Amniotic stem cell (primary cell): ENCODE measurements around the gene HRH3.

Source experiments
- DNase-seq: peaks from one replicate; lab custom pipeline; 2025; lab: John Stamatoyannopoulos, UW

The HRH3 gene

DNA sequence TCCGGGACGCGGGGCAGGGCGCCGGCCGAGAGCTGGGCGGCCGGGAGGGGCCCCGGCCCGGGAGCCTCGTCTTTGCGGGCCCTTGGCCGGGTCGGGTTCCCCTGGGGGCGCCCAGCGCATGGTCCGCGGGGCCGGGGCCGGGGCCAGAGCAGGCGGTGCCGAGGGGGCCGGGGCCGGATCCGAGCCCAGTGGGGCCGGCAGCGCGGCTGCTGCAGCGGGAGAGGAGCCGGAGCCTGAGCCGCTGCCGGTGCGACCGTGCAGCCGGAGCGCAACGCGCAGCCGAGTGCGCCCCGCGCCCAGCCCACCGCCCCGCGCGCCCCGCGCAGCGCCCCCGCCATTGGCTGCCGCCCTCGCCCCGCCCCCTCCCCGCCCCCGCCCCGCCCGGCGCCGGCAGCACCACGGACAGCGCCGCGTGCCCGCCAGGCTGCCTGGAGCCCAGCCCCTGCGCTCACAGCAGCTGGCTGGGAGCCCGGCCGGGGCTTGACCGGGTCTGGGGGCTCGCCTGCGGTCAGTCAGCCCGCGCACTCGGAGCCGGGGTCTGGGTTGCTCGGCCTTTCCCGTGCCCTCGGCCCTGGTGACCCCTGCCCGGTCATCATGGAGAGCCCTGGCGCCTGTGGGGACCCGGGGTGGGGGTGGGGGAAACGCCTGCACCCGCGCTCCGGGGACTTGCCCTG is at the start of gene HRH3:
HRH3 (minus strand) TSS at position 287 of the 674 bp plus-strand sequence. CDS start 308 bp downstream, outside the sequence.
- DNase-seq = no peak

DNA sequence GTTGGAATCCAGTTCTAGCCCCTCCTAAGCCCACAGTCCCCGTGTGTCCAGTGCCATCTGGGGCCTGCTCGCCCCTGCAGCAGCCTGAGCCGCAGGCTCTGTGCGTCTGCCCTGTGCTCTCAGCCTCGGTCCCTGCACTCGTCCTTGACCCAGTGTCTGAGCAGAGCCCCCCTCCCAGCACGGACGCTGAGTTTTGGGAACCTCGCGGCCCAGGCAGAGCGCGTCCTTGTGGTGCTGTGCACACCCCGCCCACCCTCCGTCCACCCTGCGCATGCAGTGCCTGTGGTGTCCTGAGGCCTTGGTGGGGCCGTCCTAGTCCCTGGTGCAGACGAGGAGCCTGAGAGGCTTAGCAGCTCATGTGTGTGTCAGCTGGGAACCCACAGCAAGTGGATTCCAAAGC is 49.8 kb upstream of the HRH3 start:
- DNase-seq = no peak

DNA sequence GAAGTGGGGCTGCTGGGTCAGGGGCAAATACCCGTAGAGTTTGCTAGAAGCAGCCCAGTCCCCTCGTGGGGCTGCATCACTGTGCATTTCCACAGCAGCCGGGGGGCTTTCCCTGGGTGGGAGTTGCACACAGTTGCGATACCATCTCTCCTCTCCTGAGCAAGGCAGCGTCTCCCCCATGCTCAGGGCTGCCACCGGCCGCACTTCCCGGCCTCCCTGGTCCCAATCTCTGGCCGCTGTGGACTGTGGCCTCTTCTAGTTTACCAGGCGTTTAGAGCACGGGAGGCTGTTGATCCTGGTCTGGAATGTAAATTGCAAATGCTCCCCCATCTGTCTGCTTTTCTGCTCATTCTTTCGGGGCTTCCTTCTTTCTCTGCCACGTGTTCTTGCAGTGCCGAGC is 49.3 kb upstream of the HRH3 start:
- DNase-seq = no peak

DNA sequence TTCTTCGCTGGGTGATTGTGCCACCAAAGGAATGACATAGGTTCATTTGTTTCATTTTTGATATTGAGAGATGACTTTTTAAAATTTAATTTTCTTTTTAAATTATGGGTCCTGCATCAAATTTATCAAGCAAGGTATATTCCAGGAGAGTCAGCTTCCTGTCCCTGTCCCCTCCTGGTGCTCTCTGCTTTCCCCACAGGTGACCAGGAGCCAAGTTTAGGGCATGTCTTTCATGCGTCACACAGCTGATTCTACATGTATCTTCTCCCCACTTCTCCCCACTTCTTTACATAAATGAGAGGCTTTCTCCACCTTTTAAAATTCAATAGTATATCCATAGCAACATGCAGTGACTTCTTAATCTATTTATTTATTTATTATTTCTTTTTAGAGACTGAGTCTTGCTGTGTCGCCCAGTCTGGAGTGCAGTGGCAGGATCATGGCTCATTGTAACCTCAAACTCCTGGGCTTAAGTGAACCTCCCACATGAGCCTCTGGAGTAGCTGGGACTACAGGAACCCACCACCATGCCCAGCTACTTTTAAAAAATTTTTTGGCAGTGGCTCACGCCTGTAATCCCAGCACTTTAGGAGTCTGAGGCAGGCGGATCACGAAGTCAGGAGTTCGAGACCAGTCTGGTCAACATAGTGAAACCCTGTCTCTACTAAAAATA is 48.3 kb upstream of the HRH3 start:
- no peak for DNase-seq

DNA sequence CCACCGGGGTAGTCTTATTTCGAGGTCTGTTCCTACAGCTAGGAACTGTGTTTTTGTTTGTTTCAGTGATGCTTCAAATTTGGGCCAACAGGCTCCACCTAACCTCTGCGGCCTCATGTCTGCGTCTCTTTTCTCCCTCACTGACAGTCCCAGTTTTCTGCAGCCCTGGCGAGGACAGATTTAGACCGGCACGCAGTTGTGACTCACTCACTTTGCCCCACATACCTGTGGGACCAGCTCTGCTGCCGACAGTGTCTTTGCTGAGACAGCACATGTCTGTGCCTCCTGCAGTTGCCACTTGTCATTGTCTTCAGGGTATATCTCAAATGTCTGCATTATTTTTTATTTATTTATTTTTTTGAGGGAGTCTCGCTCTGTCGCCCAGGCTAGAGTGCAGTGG is 47.5 kb upstream of the HRH3 start:
- no peak for DNase-seq

DNA sequence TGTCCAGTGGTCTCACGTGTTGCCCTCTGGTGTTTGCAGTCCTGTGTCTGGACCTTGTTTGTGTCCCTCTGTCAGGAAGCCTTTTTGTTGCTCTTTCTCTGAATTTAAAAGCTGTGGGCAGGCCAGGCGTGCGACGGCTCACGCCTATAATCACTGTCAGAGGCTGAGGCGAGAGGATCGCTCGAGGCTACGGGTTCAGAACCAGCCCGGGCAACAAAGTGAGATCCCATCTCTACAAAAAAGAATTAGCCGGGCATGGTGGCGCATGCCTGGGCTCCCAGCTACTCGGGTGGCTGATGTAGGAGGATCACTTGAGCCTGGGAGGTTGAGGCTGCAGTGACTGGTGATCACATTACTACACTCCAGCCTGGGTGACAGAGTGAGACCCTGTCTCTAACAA is 46.8 kb upstream of the HRH3 start:
- DNase-seq = no peak

DNA sequence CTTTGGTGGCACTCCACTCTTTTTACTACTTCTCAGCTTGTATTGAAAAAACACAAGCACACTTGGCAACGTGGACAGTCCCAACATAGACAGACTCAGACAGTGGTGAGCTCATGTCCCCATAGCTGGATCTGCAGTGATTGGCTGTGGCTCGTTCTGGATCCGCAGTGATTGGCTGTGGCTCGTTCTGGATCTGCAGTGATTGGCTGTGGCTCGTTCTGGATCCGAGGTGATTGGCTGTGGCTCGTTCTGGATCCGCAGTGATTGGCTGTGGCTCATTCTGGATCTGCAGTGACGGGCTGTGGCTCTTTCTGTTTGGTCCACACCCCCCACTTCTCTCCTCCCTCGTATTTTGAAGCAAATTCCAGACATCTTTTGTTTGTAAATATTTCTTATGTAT is 46.3 kb upstream of the HRH3 start:
- DNase-seq = no peak

DNA sequence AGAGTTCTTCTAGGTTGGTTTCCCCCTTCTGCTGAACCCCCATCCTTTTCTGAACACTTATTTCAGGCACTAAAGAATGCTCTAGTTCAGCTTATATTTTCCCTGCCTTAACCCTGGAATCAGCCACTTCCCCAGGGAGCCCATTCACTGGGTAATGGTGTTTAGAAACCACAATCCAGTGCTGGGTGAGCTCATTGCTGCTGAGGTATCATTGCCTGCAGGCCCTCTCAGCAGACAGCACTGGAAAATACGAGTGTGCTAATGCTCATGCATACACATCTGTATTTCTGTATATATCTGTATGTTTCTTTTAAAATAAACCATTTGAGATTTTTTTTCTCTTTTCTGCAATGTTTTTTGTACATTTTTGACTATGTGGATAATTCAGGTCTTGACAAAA is 45.3 kb upstream of the HRH3 start:
- DNase-seq = no peak

DNA sequence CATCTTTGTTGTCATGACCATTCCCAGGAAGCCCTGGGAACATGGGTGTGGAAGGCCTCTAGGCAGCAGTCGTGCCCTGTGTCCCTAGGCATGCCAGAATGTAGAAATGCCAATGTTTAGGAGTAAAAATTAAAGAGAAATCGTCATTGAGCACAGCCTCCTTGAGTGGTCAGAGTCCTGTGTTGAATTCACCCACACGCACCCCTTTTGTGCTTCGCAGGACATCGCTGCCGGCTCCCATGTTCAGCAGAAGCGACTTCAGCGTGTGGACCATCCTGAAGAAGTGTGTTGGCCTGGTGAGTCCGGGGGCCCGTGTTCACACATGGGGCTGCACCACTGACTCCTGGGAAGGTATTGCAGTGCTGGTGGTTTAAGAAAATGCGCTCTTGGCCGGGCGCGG is 43.3 kb upstream of the HRH3 start:
- no peak for DNase-seq

DNA sequence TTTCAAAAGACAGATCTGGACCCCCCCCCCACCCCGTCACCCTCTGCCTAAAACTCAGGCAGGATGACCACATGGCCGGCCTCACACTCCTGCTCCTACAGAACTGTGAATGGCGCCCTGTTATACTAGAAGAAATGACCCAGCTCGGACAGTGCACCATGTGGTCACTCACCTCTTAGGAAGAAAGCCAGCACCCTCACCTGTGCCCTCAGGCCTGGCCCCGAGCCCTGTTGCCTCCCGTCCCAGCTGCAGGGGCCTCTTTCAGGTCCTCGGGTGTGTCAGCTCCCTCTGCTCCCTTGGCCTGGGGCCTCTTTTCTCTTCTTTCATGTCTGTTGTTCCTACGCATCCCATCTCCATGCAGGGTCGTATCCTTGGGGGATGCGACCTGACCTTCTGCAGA is 42.0 kb upstream of the HRH3 start:
- DNase-seq = no peak

DNA sequence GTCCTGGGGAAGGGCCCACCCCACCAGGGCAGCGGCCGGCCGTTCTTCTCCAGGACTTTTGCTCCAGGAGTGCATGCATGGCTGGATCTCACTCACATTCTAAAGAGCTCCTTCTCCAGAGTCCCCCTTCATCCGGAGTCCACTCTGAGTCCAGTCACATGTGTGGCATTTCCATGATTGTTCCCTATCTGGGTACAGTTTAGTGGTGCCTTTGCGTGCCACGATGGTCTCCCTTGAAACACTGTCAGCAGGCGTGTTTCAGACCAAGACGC is 39.2 kb upstream of the HRH3 start:
- no peak for DNase-seq

DNA sequence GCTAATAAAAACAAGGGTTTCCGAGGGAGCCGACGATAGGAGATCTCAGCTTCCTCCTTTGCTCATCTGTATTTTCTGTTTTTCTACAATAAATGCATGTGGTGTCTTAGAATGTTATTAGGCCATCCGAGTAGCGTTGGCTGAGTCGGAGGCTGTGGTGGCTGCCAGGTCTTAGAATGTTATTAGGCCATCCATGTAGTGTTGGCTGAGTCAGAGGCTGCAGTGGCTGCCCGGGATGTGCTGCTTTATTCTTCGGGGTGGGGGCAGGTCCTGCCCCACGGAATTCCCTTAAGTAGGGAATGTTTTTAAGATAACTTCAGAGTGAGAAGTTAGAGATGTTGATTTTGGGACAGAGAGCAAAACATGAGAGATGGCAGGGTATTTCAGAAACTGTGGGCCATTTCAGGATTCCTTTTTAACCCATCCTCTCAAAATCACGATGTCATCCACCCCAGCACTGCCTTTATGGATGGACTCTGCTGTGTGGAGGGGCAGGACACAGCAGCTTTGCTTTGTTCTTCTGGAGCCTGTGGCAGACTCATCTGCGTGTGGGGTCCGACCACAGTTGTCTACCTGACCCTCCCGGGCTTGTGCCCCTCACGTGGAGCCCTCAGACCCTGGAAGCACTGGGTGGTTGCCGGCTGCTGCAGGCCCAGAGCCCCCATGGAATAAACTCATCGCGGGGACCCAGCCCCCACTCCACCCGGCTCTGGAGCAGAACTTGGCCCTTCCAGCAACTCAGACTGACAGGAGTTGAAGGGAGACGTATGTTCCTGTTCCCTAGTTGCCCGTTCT is 38.6 kb upstream of the HRH3 start:
- DNase-seq = peak; percentile 5

DNA sequence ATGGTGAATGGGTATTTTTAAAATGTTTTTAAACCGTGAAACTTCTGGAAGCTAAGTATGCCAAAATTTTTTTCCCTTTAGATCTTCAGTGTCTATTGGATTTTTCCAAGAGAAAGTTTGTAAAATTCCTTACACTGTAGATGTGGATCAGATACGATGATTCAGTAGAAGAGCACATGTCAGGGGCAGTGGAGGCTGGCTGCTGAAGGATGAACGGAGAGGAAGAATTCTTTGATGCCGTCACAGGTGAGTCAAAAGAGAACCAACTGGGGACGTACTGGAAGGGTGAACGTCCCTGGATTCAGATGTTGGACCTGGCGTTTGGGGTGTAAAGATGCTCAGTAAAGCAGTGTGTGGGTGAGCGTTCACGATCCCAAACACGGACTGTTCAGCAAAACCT is 35.9 kb upstream of the HRH3 start:
- no peak for DNase-seq

DNA sequence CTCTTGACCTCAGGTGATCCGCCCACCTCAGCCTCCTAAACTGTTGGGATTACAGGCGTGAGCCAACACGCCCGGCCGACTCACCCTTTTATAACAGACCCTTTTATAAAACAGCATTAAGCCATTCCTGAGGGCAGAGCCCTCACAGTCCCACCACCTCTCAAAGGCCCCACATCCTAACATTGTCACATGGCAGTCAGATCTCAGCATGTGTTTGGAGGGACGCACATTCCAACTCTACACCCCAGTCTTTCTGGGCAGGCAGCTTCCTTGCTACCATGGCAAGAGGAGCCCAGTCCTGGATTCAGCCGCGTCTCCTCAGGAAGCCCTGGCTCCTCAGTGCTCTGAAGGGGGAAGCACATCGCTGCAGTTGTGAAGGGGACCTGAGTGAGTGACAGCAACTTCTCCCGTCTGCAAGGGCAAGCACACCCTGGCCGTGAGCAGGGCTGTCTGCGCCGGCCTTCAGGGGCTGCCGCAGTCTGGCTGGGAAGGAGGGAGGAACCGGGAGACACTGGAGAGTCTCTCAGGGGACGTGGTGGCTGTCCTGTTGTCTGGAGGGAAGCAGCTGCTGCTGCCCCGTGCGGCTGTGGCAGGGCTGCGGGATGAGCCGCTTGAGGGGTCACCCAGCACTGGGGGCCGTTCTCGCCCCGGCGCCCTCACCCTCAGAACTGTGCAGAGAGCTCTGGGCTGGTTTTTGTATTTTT is 34.1 kb upstream of the HRH3 start:
- no peak for DNase-seq

DNA sequence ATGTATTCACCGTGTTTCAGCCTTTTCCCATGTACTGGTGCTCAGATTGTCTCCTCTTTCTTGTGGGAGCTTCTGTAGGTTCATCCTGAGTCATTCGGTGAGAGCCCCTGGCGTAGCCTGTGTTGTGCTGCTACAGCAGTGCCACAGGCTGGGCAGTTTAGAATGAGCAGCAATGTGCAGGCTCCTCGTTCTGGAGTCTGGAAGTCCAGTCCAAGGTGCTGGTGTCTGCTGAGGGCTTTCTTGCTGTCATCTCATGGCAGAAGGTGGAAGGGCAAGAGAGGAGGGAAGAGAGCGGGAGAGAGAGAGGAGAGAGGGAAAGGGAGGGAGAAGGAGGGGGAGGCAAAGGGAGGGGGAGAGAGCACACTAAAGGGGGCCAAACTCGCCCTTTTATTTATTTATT is 33.3 kb upstream of the HRH3 start:
- no peak for DNase-seq

DNA sequence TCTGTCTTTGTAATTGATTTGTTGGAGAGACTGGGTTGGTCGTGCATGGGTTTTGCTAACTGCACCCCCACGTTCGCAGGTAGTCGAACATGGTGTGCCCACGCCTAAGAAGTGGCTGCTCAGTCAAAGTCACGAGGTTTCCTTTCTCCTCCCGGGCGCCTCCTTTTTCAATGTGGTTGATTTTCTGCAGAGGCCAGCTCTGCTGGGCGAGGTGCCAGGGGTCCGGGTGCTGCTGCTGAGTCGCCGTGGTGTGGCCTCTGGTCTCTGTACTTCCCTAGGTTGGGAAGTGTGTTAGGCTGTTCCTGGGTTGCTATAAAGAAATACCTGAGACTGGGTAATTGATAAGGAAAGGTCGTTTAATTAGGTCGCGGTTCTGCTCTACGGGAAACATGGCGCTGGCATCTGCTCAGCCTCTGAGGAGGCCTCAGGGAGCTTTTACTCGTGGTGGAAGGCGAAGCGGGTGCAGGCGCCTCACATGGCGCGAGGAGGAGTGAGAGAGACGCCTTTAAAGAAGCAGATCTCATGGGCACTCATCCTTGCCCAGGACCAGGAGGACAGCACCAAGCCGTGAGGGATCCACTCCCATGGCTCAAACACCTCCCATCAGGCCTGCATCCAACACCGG is 32.4 kb upstream of the HRH3 start:
- DNase-seq = no peak

DNA sequence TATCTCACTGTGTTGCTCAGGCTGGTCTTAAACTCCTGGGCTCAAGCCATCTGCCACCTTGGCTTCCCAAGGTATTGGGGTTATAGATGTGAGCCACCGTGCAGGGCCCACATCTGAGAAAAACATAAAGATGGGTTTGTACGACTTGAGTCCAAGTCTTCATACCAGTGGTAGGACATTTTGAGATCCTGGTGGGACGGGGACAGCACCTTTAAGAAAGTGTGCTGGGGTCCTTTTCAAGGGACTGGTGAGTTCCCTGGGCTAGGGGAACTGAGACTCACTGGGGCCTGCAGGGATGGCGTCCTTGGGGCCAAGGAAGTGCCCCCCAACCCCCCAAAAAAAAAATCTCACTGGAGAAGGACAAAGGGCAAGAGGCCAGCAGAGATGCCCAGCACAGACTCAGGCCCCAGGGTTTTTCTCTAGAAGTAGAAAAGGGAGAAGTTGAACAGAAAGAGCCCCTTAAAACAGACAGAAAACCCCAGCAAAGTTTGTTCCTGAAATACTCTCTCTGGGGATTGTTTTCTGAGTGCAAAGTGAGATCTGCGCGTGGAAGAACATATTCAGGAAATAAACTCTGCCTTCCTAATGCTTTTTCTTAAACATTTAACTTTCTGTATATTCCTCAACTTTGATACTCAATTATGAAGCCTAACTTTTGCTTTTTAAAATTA is 28.9 kb upstream of the HRH3 start:
- DNase-seq = no peak

DNA sequence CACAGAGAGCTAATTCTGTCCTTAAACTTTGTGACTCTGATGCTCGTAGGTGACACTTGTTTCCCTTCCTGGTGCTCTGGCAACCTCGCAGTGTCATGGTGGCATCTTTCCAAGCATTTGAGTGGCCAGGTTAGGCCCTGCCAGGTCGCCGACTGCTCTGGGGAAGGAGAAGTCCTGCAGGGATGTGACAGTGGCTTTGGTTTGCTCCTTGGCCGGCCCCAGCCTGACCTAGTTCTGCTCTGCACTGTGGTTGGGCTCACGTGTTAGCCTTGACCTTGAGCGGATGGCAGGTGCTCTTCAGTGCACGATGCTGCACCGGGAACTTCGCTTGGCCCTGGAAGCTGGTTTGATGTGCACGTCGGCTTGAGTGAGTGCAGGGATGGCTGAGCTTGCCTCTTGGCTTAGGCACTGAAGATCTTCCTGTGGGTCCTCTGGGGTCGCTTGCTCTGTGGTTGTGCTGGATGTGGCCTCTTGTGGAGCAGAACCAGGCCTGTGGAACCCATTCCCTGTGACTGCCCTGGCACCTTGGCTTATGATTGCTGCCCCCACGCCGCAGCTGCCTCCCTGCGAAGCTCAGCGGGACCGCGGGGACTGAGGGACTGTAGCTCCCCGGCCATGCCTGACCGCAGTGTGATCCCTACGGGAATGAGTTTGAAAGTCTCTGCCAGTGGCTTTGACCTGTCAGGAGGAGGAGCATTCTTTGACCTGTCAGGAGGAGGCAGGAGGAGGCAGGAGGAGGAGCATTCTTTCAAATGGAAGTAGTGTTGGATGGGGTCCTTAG is 27.0 kb upstream of the HRH3 start:
- DNase-seq = no peak

DNA sequence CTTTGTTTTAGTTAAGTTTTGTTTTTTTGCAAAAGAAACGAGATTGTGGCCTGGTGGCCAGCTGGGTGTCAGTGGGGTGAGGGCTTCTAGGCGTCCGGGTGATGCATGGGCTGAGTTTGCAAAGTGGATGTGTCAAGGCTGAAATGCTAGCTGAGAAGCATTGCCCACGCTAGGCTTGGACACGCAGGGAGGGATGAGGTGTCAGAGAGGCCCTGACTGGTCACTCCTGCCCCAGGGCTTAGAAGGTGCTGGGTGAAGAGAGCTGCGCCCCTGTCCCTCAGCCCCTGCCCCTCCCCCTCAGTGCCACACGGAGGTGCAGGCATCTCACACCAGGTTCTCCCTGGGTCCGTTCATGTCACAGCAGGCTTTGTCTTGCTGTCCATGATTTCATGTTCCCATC is 26.4 kb upstream of the HRH3 start:
- no peak for DNase-seq

DNA sequence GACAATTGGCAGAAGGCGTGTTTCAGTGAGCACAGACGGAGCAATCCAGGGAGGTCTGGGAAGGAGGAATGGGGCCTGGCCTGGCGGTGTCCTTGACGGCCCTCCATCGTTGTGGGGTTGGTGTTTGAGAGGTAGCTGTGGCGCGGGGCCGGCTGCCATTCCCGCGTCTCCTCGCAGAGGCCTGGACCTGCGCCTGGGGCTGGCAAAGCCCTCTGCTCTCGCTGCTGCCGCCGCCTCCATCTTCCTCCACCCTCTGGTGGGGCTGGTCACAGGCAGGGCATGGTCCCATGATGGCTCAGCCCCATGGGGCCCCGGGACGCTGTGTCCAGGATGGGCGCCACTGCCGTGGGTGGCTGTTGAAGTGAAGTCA is 25.8 kb upstream of the HRH3 start:
- no peak for DNase-seq

DNA sequence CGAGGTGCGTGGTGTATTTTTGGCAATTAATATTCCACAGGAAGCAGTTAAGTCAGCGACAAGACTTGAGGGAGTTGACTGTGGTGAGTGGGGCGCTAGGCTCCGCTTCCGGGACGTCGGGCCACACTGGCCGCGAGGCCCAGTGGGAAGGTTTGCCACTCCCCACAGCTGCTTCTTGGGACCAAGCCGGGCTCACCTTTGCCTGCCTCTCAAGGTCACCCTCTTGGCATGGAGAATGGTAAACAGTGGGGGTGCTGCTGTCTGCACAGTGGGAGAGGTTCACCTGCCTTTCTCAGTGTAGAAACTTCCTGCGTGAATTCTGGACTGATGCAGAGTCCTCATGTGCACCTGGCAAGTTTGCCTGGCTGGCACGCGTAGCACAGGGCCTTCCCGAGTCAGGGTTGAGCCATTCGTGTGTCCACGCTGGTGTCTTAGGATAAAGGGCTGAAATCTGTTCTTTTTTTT is 24.6 kb upstream of the HRH3 start:
- no peak for DNase-seq
